Heart left ventricle (tissue), 13 donors: ENCODE measurements around the gene JAG1.

Experiments used
- POLR2A ChIP-seq, 2 donors: fragments of 450-650 bp; IDR thresholded peaks; one replicate each; pipeline ENCODE4 v1.6.1; 2017; ENCODE audit warnings: antibody characterized with exemption in 2 of 2, mild to moderate bottlenecking in 2 of 2, moderate library complexity in 2 of 2
- TF ChIP-seq, protein P1 (sequence below), 12 donors: fragments of 200-600 bp; sonication (generic) in 4 of 12; IDR thresholded peaks; one replicate each; pipeline versions ENCODE4 v1.5.0 to v1.8.0; 2018 to 2022; ENCODE audit warnings: antibody characterized with exemption in 12 of 12, mild to moderate bottlenecking in 5 of 12
- donor health status: ischemic (EF 13 %, LVEDD 7.1; RV severe dilation, severe dysfunction).
- donor health status: DM: no; HTN: yes; CAD: no.
- donor health status: DM: no; HTN: no; CAD: no.
- donor health status: ischemic (EF 25% LVEDD 6.9; RV normal size, moderate dysfunction).
- donor health status: ischemic (EF 25% LVEDD 5.7; RV mildly dilated, moderate dysfunction).
- donor health status: ischemic (EF 35%, LVEDD 5.7; RV mildly dilated, moderate dysfunction).
- donor health status: nonischemic (EF 11% LVEDD 7.7; RV severe dilation, severe dysfunction).
- donor health status: DM: yes; HTN: yes; CAD: no.
- donor health status: PGD.
- donor health status: ischemic (EF 29% LVEDD 5.4; RV normal size, mild dysfunction).
- donor health status: nonischemic (EF 23%, LVEDD 6.1; RV moderate dilation, normal function).

GRCh38 chr20:10639737-10640556, 33.9 kb downstream of the JAG1 start:
- no peak for TF ChIP-seq POLR2A (IDR thresholded peaks at IDR 0.05)
- TF ChIP-seq, protein P1, sequence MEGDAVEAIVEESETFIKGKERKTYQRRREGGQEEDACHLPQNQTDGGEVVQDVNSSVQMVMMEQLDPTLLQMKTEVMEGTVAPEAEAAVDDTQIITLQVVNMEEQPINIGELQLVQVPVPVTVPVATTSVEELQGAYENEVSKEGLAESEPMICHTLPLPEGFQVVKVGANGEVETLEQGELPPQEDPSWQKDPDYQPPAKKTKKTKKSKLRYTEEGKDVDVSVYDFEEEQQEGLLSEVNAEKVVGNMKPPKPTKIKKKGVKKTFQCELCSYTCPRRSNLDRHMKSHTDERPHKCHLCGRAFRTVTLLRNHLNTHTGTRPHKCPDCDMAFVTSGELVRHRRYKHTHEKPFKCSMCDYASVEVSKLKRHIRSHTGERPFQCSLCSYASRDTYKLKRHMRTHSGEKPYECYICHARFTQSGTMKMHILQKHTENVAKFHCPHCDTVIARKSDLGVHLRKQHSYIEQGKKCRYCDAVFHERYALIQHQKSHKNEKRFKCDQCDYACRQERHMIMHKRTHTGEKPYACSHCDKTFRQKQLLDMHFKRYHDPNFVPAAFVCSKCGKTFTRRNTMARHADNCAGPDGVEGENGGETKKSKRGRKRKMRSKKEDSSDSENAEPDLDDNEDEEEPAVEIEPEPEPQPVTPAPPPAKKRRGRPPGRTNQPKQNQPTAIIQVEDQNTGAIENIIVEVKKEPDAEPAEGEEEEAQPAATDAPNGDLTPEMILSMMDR (IDR thresholded peaks at IDR 0.05), result no peak
